ENCODE measurements around the gene TMEM259.

Gene TMEM259

GRCh38 chr19:1004803-1005664 lies 15.9 kb downstream of the TMEM259 start:
- Histone ChIP-seq H3K9ac (ENCODE audit: low read length in 2 of 2) (no peak overlapping the region), H3K4me3 (ENCODE audit: low read length in 2 of 2) (no peak overlapping the region), H3K27me3 (ENCODE audit: control insufficient read depth in 1 of 2, insufficient read depth in 2 of 2, low read length in 2 of 2) (peaks cover 14 to 21% of the 10 kb centered on the region in 2 donors), H3K9me3 (ENCODE audit: control insufficient read depth in 2 of 2, low read length in 2 of 2) (no peaks in the 10 kb centered on the region), H3K36me3 (ENCODE audit: control insufficient read depth in 2 of 2, insufficient read depth in 2 of 2, low read length in 2 of 2) (no peaks in the 10 kb centered on the region), H3K4me1 (ENCODE audit: control insufficient read depth, insufficient read depth, low read length) (peaks cover 9% of the 10 kb centered on the region), H3K27ac (ENCODE audit: low read length) (no peak overlapping the region)

DNA sequence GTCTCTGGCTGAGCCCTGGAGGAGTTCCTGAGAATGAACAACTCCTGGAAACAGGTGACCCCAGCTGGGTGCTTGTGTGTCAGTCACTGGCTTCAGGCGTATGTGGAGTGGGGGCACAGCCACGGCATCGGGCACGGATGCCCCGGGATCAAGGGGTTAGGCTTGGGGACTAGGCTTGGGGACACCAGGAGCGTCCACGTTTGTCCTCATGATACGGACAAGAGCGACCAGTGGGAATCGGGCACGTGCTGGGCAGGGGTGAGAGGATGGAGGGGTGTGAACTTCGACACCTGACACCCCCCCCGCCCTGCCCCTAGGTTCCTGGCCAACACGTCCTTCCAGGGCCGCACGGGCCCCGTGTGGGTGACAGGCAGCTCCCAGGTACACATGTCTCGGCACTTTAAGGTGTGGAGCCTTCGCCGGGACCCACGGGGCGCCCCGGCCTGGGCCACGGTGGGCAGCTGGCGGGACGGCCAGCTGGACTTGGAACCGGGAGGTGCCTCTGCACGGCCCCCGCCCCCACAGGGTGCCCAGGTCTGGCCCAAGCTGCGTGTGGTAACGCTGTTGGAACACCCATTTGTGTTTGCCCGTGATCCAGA lies 16.6 kb downstream of the TMEM259 start:
- peaks cover 18 to 24% of the 10 kb centered on the region in 2 donors for H3K27me3 ChIP-seq (ENCODE audit: control insufficient read depth in 1 of 2, insufficient read depth in 2 of 2, low read length in 2 of 2)

DNA sequence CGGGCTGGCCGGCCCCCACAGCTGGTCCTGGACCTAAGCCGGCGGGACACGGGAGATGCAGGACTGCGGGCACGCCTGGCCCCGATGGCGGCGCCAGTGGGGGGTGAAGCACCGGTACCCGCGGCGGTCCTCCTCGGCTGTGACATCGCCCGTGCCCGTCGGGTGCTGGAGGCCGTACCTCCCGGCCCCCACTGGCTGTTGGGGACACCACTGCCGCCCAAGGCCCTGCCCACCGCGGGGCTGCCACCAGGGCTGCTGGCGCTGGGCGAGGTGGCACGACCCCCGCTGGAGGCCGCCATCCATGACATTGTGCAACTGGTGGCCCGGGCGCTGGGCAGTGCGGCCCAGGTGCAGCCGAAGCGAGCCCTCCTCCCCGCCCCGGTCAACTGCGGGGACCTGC lies 17.6 kb downstream of the TMEM259 start:
- no peaks in the 10 kb centered on the region for H3K9me3 ChIP-seq (ENCODE audit: control insufficient read depth in 2 of 2, low read length in 2 of 2)
- peaks cover 26 to 34% of the 10 kb centered on the region in 2 donors for H3K27me3 ChIP-seq (ENCODE audit: control insufficient read depth in 1 of 2, insufficient read depth in 2 of 2, low read length in 2 of 2)
- no peaks in the 10 kb centered on the region for H3K36me3 ChIP-seq (ENCODE audit: control insufficient read depth in 2 of 2, insufficient read depth in 2 of 2, low read length in 2 of 2)
- peaks cover 9% of the 10 kb centered on the region for H3K4me1 ChIP-seq (ENCODE audit: control insufficient read depth, insufficient read depth, low read length)
- no peak overlapping the region for H3K27ac ChIP-seq (ENCODE audit: low read length)
- H3K4me3 ChIP-seq (ENCODE audit: low read length in 2 of 2): no peak overlapping the region
- no peak overlapping the region for H3K9ac ChIP-seq (ENCODE audit: low read length in 2 of 2)

More for the DNA sequence above, 16.6 kb downstream of the TMEM259 start:
- H3K4me3 ChIP-seq (ENCODE audit: low read length in 2 of 2): no peak overlapping the region
- peaks cover 9% of the 10 kb centered on the region for H3K4me1 ChIP-seq (ENCODE audit: control insufficient read depth, insufficient read depth, low read length)
- H3K9ac ChIP-seq (ENCODE audit: low read length in 2 of 2): no peak overlapping the region
- H3K36me3 ChIP-seq (ENCODE audit: control insufficient read depth in 2 of 2, insufficient read depth in 2 of 2, low read length in 2 of 2): no peaks in the 10 kb centered on the region
- H3K9me3 ChIP-seq (ENCODE audit: control insufficient read depth in 2 of 2, low read length in 2 of 2): no peaks in the 10 kb centered on the region
- H3K27ac ChIP-seq (ENCODE audit: low read length): no peak overlapping the region

DNA sequence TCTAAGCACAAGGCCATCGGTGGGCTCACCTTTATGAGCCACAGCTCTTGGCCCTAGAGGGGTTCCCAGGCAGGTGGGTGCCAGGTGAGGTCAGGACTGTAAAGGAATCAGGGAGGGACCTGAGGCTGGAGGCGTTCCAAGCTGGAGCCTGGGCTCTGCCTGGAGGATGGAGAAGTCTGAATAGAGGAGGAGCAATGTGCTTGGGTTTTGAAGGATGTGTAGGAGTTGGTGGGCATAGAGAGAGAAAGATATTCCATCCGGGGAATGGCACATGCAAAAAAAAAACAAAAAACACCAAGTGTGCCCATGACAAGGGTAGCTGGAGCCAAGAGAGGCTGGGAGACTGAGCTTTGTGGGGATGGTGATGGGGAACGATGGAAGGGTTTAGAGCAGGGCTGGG lies 18.3 kb downstream of the TMEM259 start:
- Histone ChIP-seq H3K27me3 (ENCODE audit: control insufficient read depth in 1 of 2, insufficient read depth in 2 of 2, low read length in 2 of 2) (peaks cover 33 to 38% of the 10 kb centered on the region in 2 donors), H3K27ac (ENCODE audit: low read length) (no peak overlapping the region), H3K4me1 (ENCODE audit: control insufficient read depth, insufficient read depth, low read length) (peaks cover 9% of the 10 kb centered on the region), H3K9ac (ENCODE audit: low read length in 2 of 2) (no peak overlapping the region), H3K4me3 (ENCODE audit: low read length in 2 of 2) (no peak overlapping the region), H3K36me3 (ENCODE audit: control insufficient read depth in 2 of 2, insufficient read depth in 2 of 2, low read length in 2 of 2) (no peaks in the 10 kb centered on the region), H3K9me3 (ENCODE audit: control insufficient read depth in 2 of 2, low read length in 2 of 2) (no peaks in the 10 kb centered on the region)

DNA sequence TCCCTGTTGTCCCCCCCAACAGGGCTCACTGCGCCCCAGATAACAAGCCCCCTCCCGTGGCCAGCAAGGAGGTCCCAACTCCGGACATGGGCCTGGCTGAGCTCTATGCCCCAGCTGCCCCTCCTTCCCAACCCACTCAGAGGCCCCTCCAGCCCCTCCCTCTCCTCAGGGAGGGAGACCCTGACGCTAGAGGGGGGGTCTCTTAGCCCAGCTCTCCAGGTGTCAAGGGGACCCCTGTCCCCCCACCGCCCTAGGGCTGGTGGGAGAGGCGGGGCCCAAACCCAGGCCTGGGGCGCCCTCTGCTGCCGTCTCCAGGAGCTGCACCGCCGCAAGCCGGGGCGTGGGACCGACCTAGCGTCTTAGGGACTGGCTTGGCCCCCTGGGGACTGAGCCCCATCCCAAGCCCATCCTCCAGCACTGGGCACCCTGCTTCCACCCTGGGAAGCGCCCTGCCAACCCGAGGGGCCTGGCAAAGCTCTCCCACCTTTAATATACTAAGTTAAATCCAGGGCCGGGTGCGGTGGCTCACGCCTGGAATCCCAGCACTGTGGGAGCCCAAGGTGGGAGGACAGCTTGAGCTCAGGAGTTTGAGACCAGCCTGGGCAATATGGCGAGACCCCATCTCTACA lies 19.3 kb downstream of the TMEM259 start:
- Histone ChIP-seq H3K9ac (ENCODE audit: low read length in 2 of 2) (no peak overlapping the region), H3K27me3 (ENCODE audit: control insufficient read depth in 1 of 2, insufficient read depth in 2 of 2, low read length in 2 of 2) (peaks cover 39 to 43% of the 10 kb centered on the region in 2 donors), H3K4me1 (ENCODE audit: control insufficient read depth, insufficient read depth, low read length) (peaks cover 9% of the 10 kb centered on the region), H3K9me3 (ENCODE audit: control insufficient read depth in 2 of 2, low read length in 2 of 2) (no peaks in the 10 kb centered on the region), H3K4me3 (ENCODE audit: low read length in 2 of 2) (no peak overlapping the region), H3K36me3 (ENCODE audit: control insufficient read depth in 2 of 2, insufficient read depth in 2 of 2, low read length in 2 of 2) (no peaks in the 10 kb centered on the region), H3K27ac (ENCODE audit: low read length) (no peak overlapping the region)

- H3K9me3 ChIP-seq (ENCODE audit: control insufficient read depth in 2 of 2, low read length in 2 of 2): no peaks in the 10 kb centered on the region
- no peaks in the 10 kb centered on the region for H3K36me3 ChIP-seq (ENCODE audit: control insufficient read depth in 2 of 2, insufficient read depth in 2 of 2, low read length in 2 of 2)
- peaks cover 47 to 51% of the 10 kb centered on the region in 2 donors for H3K27me3 ChIP-seq (ENCODE audit: control insufficient read depth in 1 of 2, insufficient read depth in 2 of 2, low read length in 2 of 2)
- no peak overlapping the region for H3K4me3 ChIP-seq (ENCODE audit: low read length in 2 of 2)
- H3K4me1 ChIP-seq (ENCODE audit: control insufficient read depth, insufficient read depth, low read length): peaks cover 17% of the 10 kb centered on the region
- H3K27ac ChIP-seq (ENCODE audit: low read length): no peak overlapping the region
- no peak overlapping the region for H3K9ac ChIP-seq (ENCODE audit: low read length in 2 of 2)
These were observed 20.1 kb downstream of the TMEM259 start for GRCh38 chr19:1000591-1001537.

DNA sequence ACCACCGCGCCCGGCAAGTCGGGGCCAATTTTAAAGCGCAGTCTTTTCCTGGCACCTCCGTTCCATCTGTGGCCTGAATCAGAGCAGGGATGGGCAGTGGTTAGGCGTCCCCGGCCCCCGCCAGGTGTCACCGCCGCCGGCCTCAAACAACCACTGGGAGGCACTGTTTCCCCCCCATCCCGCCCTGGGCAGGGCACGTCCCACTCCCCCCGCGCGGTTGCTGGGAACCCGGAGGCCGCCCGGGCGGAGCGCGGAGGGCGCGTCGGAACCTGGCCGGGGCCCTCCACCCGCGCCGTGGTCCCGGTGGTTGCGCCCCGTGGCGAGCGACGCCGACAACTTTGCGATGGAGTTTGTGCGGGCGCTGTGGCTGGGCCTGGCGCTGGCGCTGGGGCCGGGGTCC lies 20.8 kb downstream of the TMEM259 start, which contains the start of gene GRIN3B:
Gene GRIN3B, plus strand, starts transcription at position 325 of the 400 bp plus-strand sequence. Its CDS starts 19 bp downstream, at position 344.
- Histone ChIP-seq H3K4me3 (ENCODE audit: low read length in 2 of 2) (no peak within 1 kb of the TSS), H3K36me3 (ENCODE audit: control insufficient read depth in 2 of 2, insufficient read depth in 2 of 2, low read length in 2 of 2) (no peaks in the 10 kb centered on the region), H3K27me3 (ENCODE audit: control insufficient read depth in 1 of 2, insufficient read depth in 2 of 2, low read length in 2 of 2) (peaks cover 54 to 58% of the 10 kb centered on the region in 2 donors), H3K4me1 (ENCODE audit: control insufficient read depth, insufficient read depth, low read length) (peaks cover 17% of the 10 kb centered on the region), H3K27ac (ENCODE audit: low read length) (no peak within 1 kb of the TSS), H3K9ac (ENCODE audit: low read length in 2 of 2) (no peak within 1 kb of the TSS), H3K9me3 (ENCODE audit: control insufficient read depth in 2 of 2, low read length in 2 of 2) (no peaks in the 10 kb centered on the region)

DNA sequence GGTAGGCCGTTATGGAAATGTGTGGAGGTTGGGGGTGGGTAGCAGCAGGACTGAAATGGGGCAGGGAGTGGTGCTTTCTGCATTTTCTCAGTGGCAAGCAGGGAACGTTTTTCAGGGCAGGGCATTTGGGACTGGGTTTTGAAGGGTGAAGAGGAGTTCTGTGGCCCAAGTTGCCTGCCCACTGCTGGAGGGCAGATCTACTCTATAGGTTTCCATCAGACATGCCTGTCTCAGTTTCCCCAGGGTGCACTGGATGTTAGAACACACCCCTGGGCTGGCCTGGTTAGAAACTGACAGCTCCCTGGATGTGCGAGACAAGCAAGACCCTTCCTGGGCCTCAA lies 21.6 kb downstream of the TMEM259 start:
- peaks cover 56 to 60% of the 10 kb centered on the region in 2 donors for H3K27me3 ChIP-seq (ENCODE audit: control insufficient read depth in 1 of 2, insufficient read depth in 2 of 2, low read length in 2 of 2)
- H3K9ac ChIP-seq (ENCODE audit: low read length in 2 of 2): no peak overlapping the region

GRCh38 chr19:998064-998463 lies 22.9 kb downstream of the TMEM259 start:
- H3K9ac ChIP-seq (ENCODE audit: low read length in 2 of 2): no peak overlapping the region
- peaks cover 17% of the 10 kb centered on the region for H3K4me1 ChIP-seq (ENCODE audit: control insufficient read depth, insufficient read depth, low read length)
- H3K27me3 ChIP-seq (ENCODE audit: control insufficient read depth in 1 of 2, insufficient read depth in 2 of 2, low read length in 2 of 2): peaks cover 56 to 58% of the 10 kb centered on the region in 2 donors
- H3K27ac ChIP-seq (ENCODE audit: low read length): no peak overlapping the region
- H3K36me3 ChIP-seq (ENCODE audit: control insufficient read depth in 2 of 2, insufficient read depth in 2 of 2, low read length in 2 of 2): no peaks in the 10 kb centered on the region
- H3K9me3 ChIP-seq (ENCODE audit: control insufficient read depth in 2 of 2, low read length in 2 of 2): no peaks in the 10 kb centered on the region
- H3K4me3 ChIP-seq (ENCODE audit: low read length in 2 of 2): no peak overlapping the region

More for the DNA sequence above, 21.6 kb downstream of the TMEM259 start:
- no peaks in the 10 kb centered on the region for H3K9me3 ChIP-seq (ENCODE audit: control insufficient read depth in 2 of 2, low read length in 2 of 2)
- no peak overlapping the region for H3K27ac ChIP-seq (ENCODE audit: low read length)
- H3K36me3 ChIP-seq (ENCODE audit: control insufficient read depth in 2 of 2, insufficient read depth in 2 of 2, low read length in 2 of 2): no peaks in the 10 kb centered on the region
- H3K4me1 ChIP-seq (ENCODE audit: control insufficient read depth, insufficient read depth, low read length): peaks cover 17% of the 10 kb centered on the region
- no peak overlapping the region for H3K4me3 ChIP-seq (ENCODE audit: low read length in 2 of 2)
